ENCODE results near the gene RNF19B. TPM values are rescaled to one million over a fixed set of nuclear protein-coding genes. Genes with fewer than 3 reads are reported as not detected.

Gene RNF19B
- total RNA-seq, 1 experiment from 2014 or later, result 22.5 TPM

GRCh38 chr1:32954168-32954567, 10.4 kb downstream of the RNF19B start:
- ChIA-PET RAD21 (ENCODE audit: low non-redundant PET in 1 of 2, low total read pairs in 2 of 2, uncharacterized antibody in 2 of 2, unreplicated experiment in 2 of 2) (interaction anchor here in 1 of 2 experiments (0.7 kb wide), 1 partner anchor 47 kb away, joined by 5 read pairs; no protein-coding TSS in a partner anchor), POLR2A (interaction anchor here (0.7 to 5.1 kb wide), 3 partner anchors 8 to 21 kb away, joined by 4 to 41 read pairs (median 5); partner anchors contain the start of gene RNF19B), CTCF (interaction anchor here (0.7 to 1.0 kb wide), 3 partner anchors 173 to 505 kb away, joined by 3 to 6 read pairs (median 3); partner anchors contain the start of gene TRIM62)
- Histone ChIP-seq H3K9me2 (ENCODE audit: insufficient read depth) (no peaks in the 10 kb centered on the region), H3K4me3 (replicated peaks in 1 of 2; ENCODE audit: low read depth in 1 of 2, low read length in 2 of 2) (peak overlapping the region in 1 of 2 experiments; percentile 13; a peak in 1 of 4 replicates), H3K4me1 (ENCODE audit: control insufficient read depth in 1 of 2, insufficient read depth in 2 of 2, low read length in 2 of 2) (peaks cover 21 to 43% of the 10 kb centered on the region in 2 experiments), H2AFZ (ENCODE audit: low read depth, low read length, poor library complexity, severe bottlenecking) (no peak overlapping the region), H3K36me3 (ENCODE audit: control insufficient read depth in 1 of 2, insufficient read depth in 2 of 2, low read length in 2 of 2) (no peaks in the 10 kb centered on the region), H3K27me3 (ENCODE audit: insufficient read depth, low read length) (no peaks in the 10 kb centered on the region), H3K79me2 (ENCODE audit: insufficient read depth, low read length) (peaks cover 63% of the 10 kb centered on the region), H3K9ac (ENCODE audit: low read length) (no peak overlapping the region), H3K9me3 (ENCODE audit: control insufficient read depth in 1 of 2, insufficient read depth in 1 of 2, low read depth in 1 of 2, low read length in 2 of 2) (no peaks in the 10 kb centered on the region), H3K27ac (ENCODE audit: low read depth, low read length) (peak overlapping the region; percentile 8; the same call in 1 of the 2 replicates), H4K20me1 (ENCODE audit: insufficient read depth) (no peaks in the 10 kb centered on the region), H3K4me2 (ENCODE audit: low read length) (peak overlapping the region; percentile 42)
- intact Hi-C loops (cut with micrococcal nuclease), result no loop called here
- DNase-seq (ENCODE audit: low read depth, low spot score) (peak; percentile 28), ATAC-seq (peak; percentile 72)
- TF ChIP-seq SP1 (IDR thresholded peaks at IDR 0.05; ENCODE audit: low read depth), result peak; percentile 19; the same call in 1 of the 2 replicates
- TF ChIP-seq JUND (IDR thresholded peaks at IDR 0.05), result peak; percentile 55
- peak; percentile 47 for TF ChIP-seq FOSL1 (IDR thresholded peaks at IDR 0.05; ENCODE audit: low read depth)
- TF ChIP-seq ZBTB33 (IDR thresholded peaks at IDR 0.05; ENCODE audit: extremely low read depth, insufficient replicate concordance, low read length), result no peak
- no TSS peak for BruUV-seq (replicated peaks)

- TF ChIP-seq FOSL1 (IDR thresholded peaks at IDR 0.05; ENCODE audit: low read depth), result peak; percentile 51
- no peak for TF ChIP-seq ZBTB33 (IDR thresholded peaks at IDR 0.05; ENCODE audit: extremely low read depth, insufficient replicate concordance, low read length)
- peak; percentile 49; the same call in 1 of the 2 replicates for TF ChIP-seq SP1 (IDR thresholded peaks at IDR 0.05; ENCODE audit: low read depth)
- no peak for TF ChIP-seq EGR1 (IDR thresholded peaks at IDR 0.05; ENCODE audit: low read depth)
- peak; percentile 57 for TF ChIP-seq JUND (IDR thresholded peaks at IDR 0.05)
- TF ChIP-seq POLR2AphosphoS5 (IDR thresholded peaks at IDR 0.05; ENCODE audit: low read depth, low read length), result no peak
- no peak overlapping the region for H3K4me3 ChIP-seq (replicated peaks in 1 of 2; ENCODE audit: low read depth in 1 of 2, low read length in 2 of 2)
- intact Hi-C loops (cut with micrococcal nuclease), result no loop called here
- ChIA-PET POLR2A (interaction anchor here (0.7 to 5.1 kb wide), 3 partner anchors 8 to 20 kb away, joined by 4 to 41 read pairs (median 5); partner anchors contain the start of gene RNF19B), CTCF (interaction anchor here (0.7 to 1.0 kb wide), 3 partner anchors 16 to 228 kb away, joined by 3 to 6 read pairs (median 5); partner anchors contain the start of gene TRIM62), RAD21 (ENCODE audit: low non-redundant PET in 1 of 2, low total read pairs in 2 of 2, uncharacterized antibody in 2 of 2, unreplicated experiment in 2 of 2) (interaction anchor here in 1 of 2 experiments (0.7 kb wide), 1 partner anchor 48 kb away, joined by 5 read pairs; no protein-coding TSS in a partner anchor)
- H4K20me1 ChIP-seq (ENCODE audit: insufficient read depth), result no peaks in the 10 kb centered on the region
- no peaks in the 10 kb centered on the region for H3K9me3 ChIP-seq (ENCODE audit: control insufficient read depth in 1 of 2, insufficient read depth in 1 of 2, low read depth in 1 of 2, low read length in 2 of 2)
- H3K9me2 ChIP-seq (ENCODE audit: insufficient read depth), result no peaks in the 10 kb centered on the region
- 0 out of 2 replicates have a peak overlapping the region, but pooled peaks have one; percentile 1 for H3K9ac ChIP-seq (ENCODE audit: low read length)
- peaks cover 58% of the 10 kb centered on the region for H3K79me2 ChIP-seq (ENCODE audit: insufficient read depth, low read length)
- H3K36me3 ChIP-seq (ENCODE audit: control insufficient read depth in 1 of 2, insufficient read depth in 2 of 2, low read length in 2 of 2), result no peaks in the 10 kb centered on the region
- H3K4me2 ChIP-seq (ENCODE audit: low read length), result peak overlapping the region; percentile 42
- no peak overlapping the region for H2AFZ ChIP-seq (ENCODE audit: low read depth, low read length, poor library complexity, severe bottlenecking)
- H3K4me1 ChIP-seq (ENCODE audit: control insufficient read depth in 1 of 2, insufficient read depth in 2 of 2, low read length in 2 of 2), result peaks cover 27 to 49% of the 10 kb centered on the region in 2 experiments
- H3K27me3 ChIP-seq (ENCODE audit: insufficient read depth, low read length), result no peaks in the 10 kb centered on the region
- H3K27ac ChIP-seq (ENCODE audit: low read depth, low read length), result no peak overlapping the region
- DNase-seq (ENCODE audit: low read depth, low spot score), result no peak
- peak; percentile 30; the same call in 1 of the 2 replicates for ATAC-seq
- no TSS peak for BruUV-seq (replicated peaks)
These were observed 11.1 kb downstream of the RNF19B start for GRCh38 chr1:32953495-32953894.

Data from HCT116 (cell line).